Measurements from ENCODE around the gene ZNF695. TPM values are rescaled to one million over a fixed set of nuclear protein-coding genes. Genes with fewer than 3 reads are reported as not detected.

The ZNF695 gene
- total and polyA plus RNA-seq, 2 of the 13 experiments (the other 11 are each of a cell fraction or from before 2014, with no cell fraction given) = 2.9 to 11.6 TPM

DNA sequence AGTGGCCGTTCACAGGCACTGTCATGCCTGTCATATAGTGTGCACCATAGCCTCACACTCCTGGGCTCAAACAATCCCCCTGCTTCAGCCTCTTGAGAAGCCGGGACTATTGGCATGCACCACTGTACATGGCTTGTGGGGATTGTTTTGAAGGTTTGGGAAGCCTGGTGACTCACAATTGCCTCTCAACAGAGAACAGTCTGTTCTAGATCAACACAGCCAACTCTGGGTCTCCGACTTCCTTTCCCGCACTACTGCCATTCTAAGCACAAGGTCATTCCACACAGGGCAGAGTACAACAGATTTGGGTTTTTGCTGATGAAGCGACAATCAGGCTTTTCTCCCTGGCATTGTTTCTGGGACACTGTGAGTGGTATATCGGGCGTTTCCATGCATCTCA lies 60.6 kb downstream of the ZNF695 start (continued):
- TF ChIP-seq, protein P1, sequence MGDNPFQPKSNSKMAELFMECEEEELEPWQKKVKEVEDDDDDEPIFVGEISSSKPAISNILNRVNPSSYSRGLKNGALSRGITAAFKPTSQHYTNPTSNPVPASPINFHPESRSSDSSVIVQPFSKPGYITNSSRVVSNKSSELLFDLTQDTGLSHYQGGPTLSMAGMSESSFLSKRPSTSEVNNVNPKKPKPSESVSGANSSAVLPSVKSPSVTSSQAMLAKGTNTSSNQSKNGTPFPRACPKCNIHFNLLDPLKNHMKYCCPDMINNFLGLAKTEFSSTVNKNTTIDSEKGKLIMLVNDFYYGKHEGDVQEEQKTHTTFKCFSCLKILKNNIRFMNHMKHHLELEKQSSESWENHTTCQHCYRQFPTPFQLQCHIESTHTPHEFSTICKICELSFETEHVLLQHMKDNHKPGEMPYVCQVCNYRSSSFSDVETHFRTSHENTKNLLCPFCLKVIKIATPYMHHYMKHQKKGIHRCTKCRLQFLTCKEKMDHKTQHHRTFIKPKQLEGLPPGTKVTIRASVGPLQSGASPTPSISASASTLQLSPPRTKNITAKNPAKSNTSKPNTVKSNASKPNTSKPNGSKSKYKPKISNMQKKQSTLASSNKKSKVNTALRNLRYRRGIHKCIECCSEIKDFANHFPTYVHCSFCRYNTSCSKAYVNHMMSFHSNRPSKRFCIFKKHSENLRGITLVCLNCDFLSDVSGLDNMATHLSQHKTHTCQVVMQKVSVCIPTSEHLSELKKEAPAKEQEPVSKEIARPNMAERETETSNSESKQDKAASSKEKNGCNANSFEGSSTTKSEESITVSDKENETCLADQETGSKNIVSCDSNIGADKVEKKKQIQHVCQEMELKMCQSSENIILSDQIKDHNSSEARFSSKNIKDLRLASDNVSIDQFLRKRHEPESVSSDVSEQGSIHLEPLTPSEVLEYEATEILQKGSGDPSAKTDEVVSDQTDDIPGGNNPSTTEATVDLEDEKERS (CRISPR knock-in tag; IDR thresholded peaks at IDR 0.05) = no peak
- TF ChIP-seq CEBPG (CRISPR knock-in tag; IDR thresholded peaks at IDR 0.05) = 0 out of 2 replicates have a peak, but pooled peaks have one; percentile 21
- TF ChIP-seq ZFP37 (CRISPR knock-in tag; IDR thresholded peaks at IDR 0.05; ENCODE audit: borderline replicate concordance) = no peak
- TF ChIP-seq RXRB (CRISPR knock-in tag; IDR thresholded peaks at IDR 0.05; ENCODE audit: borderline replicate concordance) = peak; percentile 69; the same call in 1 of the 2 replicates
- TF ChIP-seq, protein P2, sequence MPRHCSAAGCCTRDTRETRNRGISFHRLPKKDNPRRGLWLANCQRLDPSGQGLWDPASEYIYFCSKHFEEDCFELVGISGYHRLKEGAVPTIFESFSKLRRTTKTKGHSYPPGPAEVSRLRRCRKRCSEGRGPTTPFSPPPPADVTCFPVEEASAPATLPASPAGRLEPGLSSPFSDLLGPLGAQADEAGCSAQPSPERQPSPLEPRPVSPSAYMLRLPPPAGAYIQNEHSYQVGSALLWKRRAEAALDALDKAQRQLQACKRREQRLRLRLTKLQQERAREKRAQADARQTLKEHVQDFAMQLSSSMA (CRISPR knock-in tag; IDR thresholded peaks at IDR 0.05) = no peak
- no peak for TF ChIP-seq HNRNPUL1 (IDR thresholded peaks at IDR 0.05; ENCODE audit: low read depth, low read length)
- peak; percentile 62 for TF ChIP-seq TEAD3 (CRISPR knock-in tag; optimal IDR thresholded peaks at IDR 0.05; ENCODE audit: borderline replicate concordance)
- no peak for TF ChIP-seq ZNF672 (CRISPR knock-in tag; IDR thresholded peaks at IDR 0.05)
- TF ChIP-seq ZNF792 (CRISPR knock-in tag; IDR thresholded peaks at IDR 0.05) = 0 out of 2 replicates have a peak, but pooled peaks have one; percentile 35
- TF ChIP-seq DMAP1 (CRISPR knock-in tag; IDR thresholded peaks at IDR 0.05) = 0 out of 2 replicates have a peak, but pooled peaks have one; percentile 27
- TF ChIP-seq, protein P3, sequence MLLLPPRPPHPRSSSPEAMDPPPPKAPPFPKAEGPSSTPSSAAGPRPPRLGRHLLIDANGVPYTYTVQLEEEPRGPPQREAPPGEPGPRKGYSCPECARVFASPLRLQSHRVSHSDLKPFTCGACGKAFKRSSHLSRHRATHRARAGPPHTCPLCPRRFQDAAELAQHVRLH (CRISPR knock-in tag; IDR thresholded peaks at IDR 0.05; ENCODE audit: borderline replicate concordance, low read depth) = peak; percentile 37; the same call in 1 of the 2 replicates
- no peak for TF ChIP-seq ZNF10 (CRISPR knock-in tag; IDR thresholded peaks at IDR 0.05; ENCODE audit: borderline replicate concordance, low read depth)
- TF ChIP-seq GATAD2A (CRISPR knock-in tag; IDR thresholded peaks at IDR 0.05) = peak; percentile 66
- TF ChIP-seq DNMT1 (CRISPR knock-in tag; IDR thresholded peaks at IDR 0.05) = no peak
- no peak for TF ChIP-seq GABPA (IDR thresholded peaks at IDR 0.05; ENCODE audit: low read depth, low read length)
- TF ChIP-seq GABPA (CRISPR knock-in tag; IDR thresholded peaks at IDR 0.05; ENCODE audit: low read depth) = no peak
- TF ChIP-seq ZBTB1 (CRISPR knock-in tag; IDR thresholded peaks at IDR 0.05; ENCODE audit: borderline replicate concordance) = no peak
- TF ChIP-seq, protein P4, sequence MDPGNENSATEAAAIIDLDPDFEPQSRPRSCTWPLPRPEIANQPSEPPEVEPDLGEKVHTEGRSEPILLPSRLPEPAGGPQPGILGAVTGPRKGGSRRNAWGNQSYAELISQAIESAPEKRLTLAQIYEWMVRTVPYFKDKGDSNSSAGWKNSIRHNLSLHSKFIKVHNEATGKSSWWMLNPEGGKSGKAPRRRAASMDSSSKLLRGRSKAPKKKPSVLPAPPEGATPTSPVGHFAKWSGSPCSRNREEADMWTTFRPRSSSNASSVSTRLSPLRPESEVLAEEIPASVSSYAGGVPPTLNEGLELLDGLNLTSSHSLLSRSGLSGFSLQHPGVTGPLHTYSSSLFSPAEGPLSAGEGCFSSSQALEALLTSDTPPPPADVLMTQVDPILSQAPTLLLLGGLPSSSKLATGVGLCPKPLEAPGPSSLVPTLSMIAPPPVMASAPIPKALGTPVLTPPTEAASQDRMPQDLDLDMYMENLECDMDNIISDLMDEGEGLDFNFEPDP (CRISPR knock-in tag; conservative IDR thresholded peaks at IDR 0.05) = no peak
- no peak for TF ChIP-seq ZNF510 (CRISPR knock-in tag; IDR thresholded peaks at IDR 0.05; ENCODE audit: low read depth)
- TF ChIP-seq HDAC2 (CRISPR knock-in tag; IDR thresholded peaks at IDR 0.05) = peak; percentile 52; the same call in 1 of the 2 replicates
- peak; percentile 57; the same call in 1 of the 2 replicates for TF ChIP-seq HMG20A (CRISPR knock-in tag; IDR thresholded peaks at IDR 0.05; ENCODE audit: borderline replicate concordance)
- TF ChIP-seq TCF12 (IDR thresholded peaks at IDR 0.05) = no peak
- no peak for TF ChIP-seq TCF12 (CRISPR knock-in tag; IDR thresholded peaks at IDR 0.05)
- TF ChIP-seq PATZ1 (CRISPR knock-in tag; IDR thresholded peaks at IDR 0.05) = no peak
- TF ChIP-seq FOXA1 (IDR thresholded peaks at IDR 0.05) = no peak
- peak; percentile 35; the same call in 1 of the 2 replicates for TF ChIP-seq FOXA1 (CRISPR knock-in tag; IDR thresholded peaks at IDR 0.05)
- no peak for TF ChIP-seq SCMH1 (CRISPR knock-in tag; IDR thresholded peaks at IDR 0.05; ENCODE audit: borderline replicate concordance)

All from HepG2 (cell line).